Skeletal muscle tissue (tissue), 4 donors: ENCODE measurements around the gene IFNL1. TPM values are rescaled to one million over a fixed set of nuclear protein-coding genes. Genes with fewer than 3 reads are reported as not detected.
"Not testable (repeated sequence)": the region's sequence is repeated elsewhere in the genome, so short reads cannot be mapped to it uniquely, and the experiment has no call there.

ENCODE experiments used
- H3K27ac ChIP-seq: one replicate; pipeline ENCODE4 v1.7.0; 2013; ENCODE audit warnings: mild to moderate bottlenecking, low read depth, low read length, inconsistent platforms
- H3K27me3 ChIP-seq, 3 donors: one replicate each; pipeline ENCODE4 v1.7.0; 2013; ENCODE audit warnings: low read length in 3 of 3; ENCODE audit not compliant: control insufficient read depth in 3 of 3, insufficient read depth in 3 of 3
- H3K36me3 ChIP-seq, 3 donors: one replicate each; pipeline ENCODE4 v1.7.0; 2013; ENCODE audit warnings: low read length in 3 of 3; ENCODE audit not compliant: control insufficient read depth in 3 of 3, insufficient read depth in 3 of 3
- H3K4me1 ChIP-seq, 3 donors: one replicate each; pipeline ENCODE4 v1.7.0; 2013; ENCODE audit warnings: low read length in 3 of 3, mild to moderate bottlenecking in 3 of 3; ENCODE audit not compliant: control insufficient read depth in 3 of 3, insufficient read depth in 3 of 3
- H3K4me3 ChIP-seq, 3 donors: one replicate each; pipeline ENCODE4 v1.7.0; 2013; ENCODE audit warnings: low read length in 3 of 3
- H3K9ac ChIP-seq, 3 donors: one replicate each; pipeline ENCODE4 v1.7.0; 2013; ENCODE audit warnings: low read length in 3 of 3, mild to moderate bottlenecking in 3 of 3, moderate library complexity in 2 of 3, low read depth in 1 of 3
- H3K9me3 ChIP-seq, 3 donors: one replicate each; pipeline ENCODE4 v1.7.0; 2013; ENCODE audit warnings: low read length in 3 of 3; ENCODE audit not compliant: control insufficient read depth in 3 of 3
- total RNA-seq: library from RNA; depleted of rRNA; stranded (reverse); fragments of >200 nt; gene quantifications from one replicate; pipeline ENCODE4 v1.2.3, GENCODE V29; 2014
- donor health status: Osteomylitis.

The IFNL1 gene
- total RNA-seq, 1 donor from 2014 or later = not detected

DNA sequence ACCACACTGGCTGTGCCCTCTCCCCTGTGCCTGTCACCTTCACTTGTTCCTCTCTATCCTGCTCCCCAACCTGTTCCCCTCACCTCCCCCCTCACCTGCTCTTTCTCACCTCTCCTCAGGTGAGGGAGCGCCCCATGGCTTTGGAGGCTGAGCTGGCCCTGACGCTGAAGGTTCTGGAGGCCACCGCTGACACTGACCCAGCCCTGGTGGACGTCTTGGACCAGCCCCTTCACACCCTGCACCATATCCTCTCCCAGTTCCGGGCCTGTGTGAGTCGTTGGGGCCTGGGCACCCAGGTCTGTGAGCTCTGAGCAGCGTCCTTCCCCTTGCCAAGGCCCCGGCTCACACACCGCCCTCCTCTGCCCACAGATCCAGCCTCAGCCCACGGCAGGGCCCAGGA lies 26.8 kb upstream of the IFNL1 start:
- H3K9me3 ChIP-seq, H3K9ac ChIP-seq, H3K4me3 ChIP-seq, H3K4me1 ChIP-seq, H3K27ac ChIP-seq, H3K36me3 ChIP-seq: not testable (repeated sequence)
- peaks cover 22 to 30% (median 27%) of the 10 kb centered on the region in 3 donors for H3K27me3 ChIP-seq

DNA sequence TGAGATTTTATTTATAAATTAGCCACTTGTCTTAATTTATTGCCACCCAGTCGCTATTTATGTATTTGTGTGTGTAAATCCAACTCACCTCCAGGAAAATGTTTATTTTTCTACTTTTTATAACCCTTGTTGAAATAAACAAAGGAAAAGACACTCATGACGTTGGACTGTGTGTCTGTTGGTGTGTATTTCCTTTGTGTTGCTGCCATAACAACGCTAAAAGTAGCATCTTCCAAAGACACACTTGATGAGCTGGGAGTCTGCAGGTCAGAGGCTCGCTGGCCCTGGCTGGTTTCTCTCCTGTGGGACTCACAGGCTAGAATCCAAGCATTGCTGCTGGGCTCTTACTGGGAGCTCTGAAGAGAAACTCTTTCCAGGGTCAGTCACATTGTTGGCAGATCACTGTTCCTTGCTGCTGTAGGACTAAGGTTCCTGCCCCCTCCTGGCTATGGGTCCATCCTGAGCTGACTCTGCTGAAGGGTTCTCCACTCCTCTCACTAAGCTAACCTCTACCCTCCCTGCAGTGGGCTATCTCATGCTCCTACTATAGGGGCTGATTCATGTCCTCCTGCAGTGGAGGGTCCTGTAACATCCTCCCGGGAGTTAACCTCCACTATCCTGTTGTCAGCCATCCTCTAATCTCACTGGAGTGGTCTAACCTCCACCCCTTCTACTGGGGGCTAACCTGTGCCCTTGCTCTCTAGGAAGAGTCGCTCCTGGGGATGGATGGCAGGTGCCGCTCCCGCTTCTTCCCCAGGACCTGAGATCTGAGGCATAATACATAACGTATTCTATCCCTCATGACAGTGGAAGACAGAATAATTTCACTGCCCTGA lies 26.0 kb upstream of the IFNL1 start:
- H3K9ac ChIP-seq = no peak overlapping the region
- H3K4me3 ChIP-seq = no peak overlapping the region
- H3K27me3 ChIP-seq = peaks cover 15 to 21% (median 18%) of the 10 kb centered on the region in 3 donors
- H3K4me1 ChIP-seq = no peaks in the 10 kb centered on the region
- H3K9me3 ChIP-seq = no peaks in the 10 kb centered on the region
- H3K27ac ChIP-seq = no peak overlapping the region
- H3K36me3 ChIP-seq = no peaks in the 10 kb centered on the region

DNA sequence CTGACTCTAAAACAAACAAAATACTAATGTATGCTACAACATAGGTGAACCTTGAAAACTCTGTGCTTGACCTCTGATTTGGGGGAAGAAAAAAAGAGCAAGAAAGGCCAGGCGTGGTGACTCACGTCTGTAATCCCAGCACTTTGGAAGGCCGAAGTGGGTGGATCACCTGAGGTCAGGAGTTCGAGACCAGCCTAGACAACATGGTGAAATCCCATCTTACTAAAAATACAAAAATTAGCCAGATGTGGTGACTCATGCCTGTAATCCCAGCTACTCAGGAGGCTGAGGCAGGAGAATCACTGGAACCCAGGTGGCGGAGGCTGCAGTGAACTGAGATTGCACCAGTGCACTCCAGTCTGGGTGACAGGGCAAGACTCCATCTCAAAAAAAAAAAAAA lies 22.3 kb upstream of the IFNL1 start:
- not testable (repeated sequence) for H3K36me3 ChIP-seq, H3K4me1 ChIP-seq, H3K9me3 ChIP-seq, H3K9ac ChIP-seq, H3K4me3 ChIP-seq, H3K27ac ChIP-seq
- peaks cover 14 to 22% (median 21%) of the 10 kb centered on the region in 3 donors for H3K27me3 ChIP-seq

DNA sequence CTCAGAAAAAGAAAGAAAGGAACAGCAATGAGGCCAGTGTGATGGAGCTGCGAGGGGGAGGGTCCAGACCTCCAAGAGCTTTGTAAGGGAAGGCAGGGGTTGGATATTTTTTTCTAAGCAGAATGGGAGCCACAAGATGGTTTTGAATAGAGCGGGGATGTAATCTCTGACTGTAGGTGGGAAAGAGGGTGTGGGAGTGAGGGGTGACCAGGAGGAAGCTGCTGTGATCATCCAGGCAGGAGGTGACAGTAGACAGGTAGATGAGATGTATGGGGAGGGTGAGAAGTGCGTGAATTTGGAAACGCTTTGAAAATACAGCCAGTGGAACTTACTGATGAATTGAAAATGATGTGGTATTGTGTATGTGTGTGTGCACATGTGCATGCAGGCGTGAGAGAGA lies 20.6 kb upstream of the IFNL1 start:
- Histone ChIP-seq H3K27me3 (peaks cover 10 to 14% (median 13%) of the 10 kb centered on the region in 3 donors), H3K36me3 (no peaks in the 10 kb centered on the region), H3K4me3 (no peak overlapping the region), H3K27ac (no peak overlapping the region), H3K9ac (no peak overlapping the region), H3K4me1 (no peaks in the 10 kb centered on the region), H3K9me3 (no peaks in the 10 kb centered on the region)

DNA sequence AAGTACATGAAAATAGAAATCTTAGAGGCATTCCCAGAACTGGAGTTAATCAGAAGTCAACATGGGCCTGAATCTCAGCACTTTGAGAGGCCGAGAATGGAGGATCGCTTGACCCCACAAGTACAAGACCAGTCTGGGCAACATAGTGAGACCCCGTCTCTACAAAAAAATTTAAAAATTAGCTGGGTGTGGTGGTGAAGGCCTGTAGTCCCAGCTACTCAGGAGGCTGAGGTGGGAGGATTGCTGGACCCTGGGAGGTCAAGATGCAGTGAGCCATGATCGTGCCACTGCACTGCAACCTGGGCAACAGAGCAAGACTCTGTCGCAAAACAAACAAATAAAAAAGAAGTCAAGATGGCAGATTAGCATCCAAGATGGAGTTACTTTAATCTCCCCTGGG lies 19.5 kb upstream of the IFNL1 start:
- Histone ChIP-seq H3K36me3 (no peaks in the 10 kb centered on the region), H3K27ac (no peak overlapping the region), H3K4me3 (no peak overlapping the region), H3K9ac (no peak overlapping the region), H3K27me3 (peaks cover 4 to 8% (median 6%) of the 10 kb centered on the region in 3 donors), H3K4me1 (no peaks in the 10 kb centered on the region), H3K9me3 (peaks cover 0 to 3% (median 3%) of the 10 kb centered on the region in 3 donors)

DNA sequence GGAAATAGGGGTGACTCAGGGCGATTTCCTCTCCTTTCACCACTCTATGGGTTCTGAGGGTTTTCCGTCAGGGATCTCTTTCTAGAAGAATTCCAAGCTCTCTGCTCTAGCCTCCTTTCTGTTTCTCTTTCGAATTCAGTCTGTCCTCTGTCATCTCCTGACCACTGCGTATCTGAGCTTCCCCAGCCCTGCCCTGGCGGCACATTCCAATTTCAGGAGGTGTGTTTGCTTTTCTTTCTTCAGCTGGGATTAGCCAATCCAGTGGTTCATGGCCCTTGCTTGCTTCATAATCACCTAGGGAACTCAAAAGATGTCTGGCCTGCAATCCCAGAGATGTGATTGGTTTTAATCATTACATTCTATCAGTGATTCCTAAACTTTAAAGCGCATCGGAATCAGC lies 18.6 kb upstream of the IFNL1 start:
- peaks cover 4 to 8% (median 6%) of the 10 kb centered on the region in 3 donors for H3K27me3 ChIP-seq
- no peak overlapping the region for H3K4me3 ChIP-seq
- no peak overlapping the region for H3K27ac ChIP-seq
- no peaks in the 10 kb centered on the region for H3K36me3 ChIP-seq
- H3K4me1 ChIP-seq = no peaks in the 10 kb centered on the region
- H3K9ac ChIP-seq = no peak overlapping the region
- peaks cover 0 to 6% (median 3%) of the 10 kb centered on the region in 3 donors for H3K9me3 ChIP-seq

DNA sequence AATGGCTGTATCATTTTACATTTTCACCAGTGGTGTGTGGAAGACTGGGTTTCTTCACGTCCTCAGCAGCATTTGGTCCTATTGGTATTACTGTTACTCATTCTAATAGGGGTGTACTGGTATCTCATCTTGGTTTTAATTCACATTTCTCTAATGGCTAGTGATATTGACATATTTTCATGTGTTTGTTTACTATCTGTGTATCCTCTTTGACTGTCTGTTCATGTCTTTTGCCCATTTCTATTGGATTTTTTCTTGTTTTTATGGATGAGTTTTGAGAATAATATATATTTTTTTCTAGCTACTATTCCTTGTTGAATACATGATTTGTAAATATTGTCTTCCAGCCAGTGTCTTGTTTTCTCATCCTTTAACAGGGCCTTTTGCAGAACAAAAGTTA lies 14.2 kb upstream of the IFNL1 start:
- Histone ChIP-seq H3K27me3 (peaks cover 0 to 8% (median 4%) of the 10 kb centered on the region in 3 donors), H3K27ac (no peak overlapping the region), H3K4me3 (no peak overlapping the region), H3K9me3 (peaks cover 0 to 8% (median 3%) of the 10 kb centered on the region in 3 donors), H3K36me3 (no peaks in the 10 kb centered on the region), H3K9ac (no peak overlapping the region), H3K4me1 (no peaks in the 10 kb centered on the region)

DNA sequence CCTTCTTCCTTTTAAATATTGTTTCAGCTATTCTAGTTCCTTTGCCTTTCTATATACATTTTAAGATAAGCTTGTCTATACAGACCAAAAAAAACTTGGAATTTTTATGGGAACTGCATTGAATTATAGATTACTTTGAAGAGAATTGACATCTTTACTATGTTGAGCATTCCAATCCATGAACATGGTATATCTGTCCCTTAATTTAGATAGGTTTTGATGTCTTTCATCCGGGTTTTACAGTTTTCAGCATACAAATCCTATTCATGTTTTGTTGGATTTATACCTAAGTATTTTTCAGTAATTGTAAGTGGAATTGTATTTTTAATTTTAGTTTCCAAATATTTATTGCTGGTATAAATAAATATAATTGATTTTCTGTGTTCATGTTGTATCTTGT lies 12.2 kb upstream of the IFNL1 start:
- no peaks in the 10 kb centered on the region for H3K4me1 ChIP-seq
- no peak overlapping the region for H3K9ac ChIP-seq
- no peak overlapping the region for H3K27ac ChIP-seq
- no peaks in the 10 kb centered on the region for H3K27me3 ChIP-seq
- H3K36me3 ChIP-seq = no peaks in the 10 kb centered on the region
- no peak overlapping the region for H3K4me3 ChIP-seq
- H3K9me3 ChIP-seq = peaks cover 0 to 8% (median 3%) of the 10 kb centered on the region in 3 donors

DNA sequence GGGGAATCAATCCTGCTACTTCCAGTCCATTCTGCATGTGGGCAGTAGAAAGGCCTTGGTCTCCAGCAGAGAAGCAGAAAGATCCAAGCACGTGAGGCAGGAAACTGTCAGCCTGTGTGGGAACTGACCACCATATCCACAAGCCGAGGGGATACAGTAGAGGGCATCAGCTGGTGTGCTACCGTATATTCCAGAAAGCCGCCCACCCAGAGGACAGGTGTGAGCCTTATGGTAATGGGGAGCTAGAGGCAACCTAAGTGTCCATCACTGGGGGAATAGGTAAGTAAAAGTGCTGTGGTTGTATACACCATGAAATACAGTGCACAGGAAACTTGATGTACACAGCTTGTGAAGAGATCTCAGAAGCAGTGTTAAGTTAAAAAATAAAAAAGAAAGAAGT lies 2.8 kb upstream of the IFNL1 start:
- no peak overlapping the region for H3K4me3 ChIP-seq
- no peak overlapping the region for H3K9ac ChIP-seq
- no peaks in the 10 kb centered on the region for H3K4me1 ChIP-seq
- H3K27ac ChIP-seq = no peak overlapping the region
- H3K36me3 ChIP-seq = no peaks in the 10 kb centered on the region
- peaks cover 9 to 16% (median 16%) of the 10 kb centered on the region in 3 donors for H3K27me3 ChIP-seq
- no peaks in the 10 kb centered on the region for H3K9me3 ChIP-seq

DNA sequence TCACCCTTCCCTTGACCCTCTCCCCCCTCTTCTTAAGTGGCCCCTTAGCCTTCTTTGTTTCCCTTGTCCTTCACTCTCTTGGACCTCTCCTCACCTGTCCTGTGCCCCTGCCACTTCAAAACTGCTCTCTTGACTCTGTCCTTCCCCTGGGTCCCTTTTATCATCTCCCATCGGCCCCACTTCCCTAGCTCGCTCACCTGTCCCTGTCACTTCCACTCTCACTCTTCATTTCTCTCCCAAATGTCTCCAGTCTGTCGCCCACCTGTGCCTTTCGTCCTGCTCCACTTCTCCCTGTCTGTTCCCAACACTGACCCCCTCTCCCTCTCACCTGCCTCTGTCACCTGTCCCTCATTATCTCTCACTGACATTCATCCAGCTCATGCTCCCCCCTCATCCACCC lies 699 bp downstream of the IFNL1 start:
- Histone ChIP-seq H3K4me3 (no peak overlapping the region), H3K36me3 (no peaks in the 10 kb centered on the region), H3K27me3 (peaks cover 7 to 17% (median 11%) of the 10 kb centered on the region in 3 donors), H3K9ac (no peak overlapping the region), H3K9me3 (no peaks in the 10 kb centered on the region), H3K27ac (no peak overlapping the region), H3K4me1 (no peaks in the 10 kb centered on the region)
